Smooth muscle cell of the umbilical artery (primary cell): Measurements from ENCODE around the gene CELSR3. TPM values are rescaled to one million over a fixed set of nuclear protein-coding genes. Genes with fewer than 3 reads are reported as not detected.

Experiments used
- total RNA-seq: library from RNA; depleted of rRNA; stranded (reverse); fragments of >200 nt; gene quantifications from 2 replicates; pipeline ENCODE4 v1.2.3, GENCODE V29; 2014

Gene CELSR3
- 0.89 and 3.1 TPM in 2 replicates for total RNA-seq

GRCh38 chr3:48662753-48663488, at the start of gene CELSR3:
TSS of gene CELSR3 (minus strand) at chr3:48662886. CDS start at chr3:48662634, 252 bp downstream.

DNA sequence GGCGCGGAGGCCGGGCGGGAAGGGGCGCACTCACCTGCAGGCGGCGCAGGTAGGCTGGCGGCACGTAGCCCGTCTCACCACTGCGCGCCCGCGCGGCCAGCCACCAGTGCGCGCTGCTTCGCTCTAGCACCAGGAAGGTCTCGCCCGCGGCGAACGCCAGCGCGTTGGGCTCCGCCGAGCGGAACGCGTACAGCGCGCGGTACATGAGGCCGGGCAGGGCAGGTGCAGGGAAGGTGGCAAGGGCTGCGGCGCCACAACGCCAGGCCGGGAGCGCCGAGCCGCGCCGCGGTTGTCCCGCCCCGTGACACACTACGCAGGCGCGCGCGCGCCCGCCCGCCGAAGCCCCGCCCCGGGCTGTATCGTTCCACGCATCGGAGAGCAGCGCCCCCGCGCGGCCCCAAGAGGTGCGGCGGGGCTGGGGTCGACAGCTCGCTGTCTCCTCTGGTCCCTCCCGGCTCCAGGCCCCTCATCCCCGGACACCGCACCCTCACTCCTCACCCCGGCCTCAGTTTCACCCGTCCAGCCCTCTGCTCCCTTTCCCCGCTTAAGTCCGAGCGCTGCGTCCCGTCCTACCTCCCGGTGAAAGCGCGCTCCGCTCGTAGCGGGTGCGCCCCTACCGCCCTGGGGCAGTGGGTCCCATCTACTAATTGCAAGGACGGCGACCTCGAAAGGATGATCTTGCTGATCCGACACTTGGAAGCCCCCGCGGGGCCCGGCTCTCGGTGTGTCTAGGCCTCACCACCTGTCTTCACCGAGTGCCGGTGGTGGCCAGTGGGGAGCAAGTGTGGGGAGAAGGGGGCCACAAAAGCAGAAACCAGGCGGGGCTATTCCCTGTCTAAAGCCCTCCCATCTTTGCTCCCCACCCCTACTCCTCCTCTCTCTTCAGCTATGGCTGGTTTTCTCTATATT, 23.2 kb upstream of the CELSR3 start, which contains the start of gene NCKIPSD:
TSS of gene NCKIPSD (minus strand) at position 313 of the 909 bp plus-strand sequence. CDS start at position 205, 108 bp downstream.

DNA sequence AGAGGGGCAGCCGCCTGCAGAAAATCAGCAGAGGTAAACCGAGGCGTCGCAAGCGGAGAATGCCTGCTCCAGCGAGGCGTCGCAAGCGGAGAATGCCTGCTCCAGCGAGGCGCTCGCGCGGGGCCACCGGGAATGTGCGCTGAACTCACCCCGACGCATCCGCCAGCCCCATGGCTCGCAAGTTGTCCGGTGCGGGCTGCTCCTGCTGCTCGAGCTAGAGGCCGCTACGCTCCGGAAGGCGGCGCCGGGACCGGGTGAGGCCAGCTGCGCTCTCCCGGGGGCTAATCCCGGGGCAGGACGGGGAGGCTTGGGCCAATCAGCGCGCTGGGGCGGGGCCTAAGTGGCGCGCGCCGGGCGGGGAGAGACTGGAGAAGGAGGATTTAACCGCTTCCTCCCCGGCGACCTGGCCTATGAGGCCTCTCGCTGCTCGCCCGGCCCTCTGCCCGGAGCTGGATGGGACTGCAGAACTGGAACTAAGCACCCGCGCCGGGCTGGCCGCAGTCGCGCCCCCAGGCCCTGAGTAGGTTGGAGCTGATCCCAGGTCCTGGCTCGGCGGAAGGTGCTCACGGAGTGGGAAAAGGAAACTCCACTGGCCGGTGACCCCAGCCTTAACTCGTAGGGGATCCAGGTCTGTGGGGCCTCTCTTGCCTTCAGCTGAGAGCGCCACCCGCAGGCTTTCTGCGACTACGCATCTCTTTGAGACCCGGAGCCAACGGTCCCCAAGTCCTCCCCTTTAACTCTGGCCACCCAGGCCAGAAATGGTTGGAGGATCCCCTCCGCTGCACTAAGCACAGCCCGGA, 27.3 kb downstream of the CELSR3 start, which contains the start of gene SLC26A6:
TSS of gene SLC26A6 (minus strand) at position 240 of the 800 bp plus-strand sequence. CDS start at position 172, 68 bp downstream.

GRCh38 chr3:48621461-48621869, 41.2 kb downstream of the CELSR3 start, which contains the start of gene TMEM89:
TSS of gene TMEM89 (minus strand) at chr3:48621769. CDS start at chr3:48621756, 13 bp downstream.

GRCh38 chr3:48609088-48610005, 53.3 kb downstream of the CELSR3 start, which contains the start of gene UQCRC1:
TSS of gene UQCRC1 (minus strand) at chr3:48609646. CDS start at chr3:48609620, 26 bp downstream.

DNA sequence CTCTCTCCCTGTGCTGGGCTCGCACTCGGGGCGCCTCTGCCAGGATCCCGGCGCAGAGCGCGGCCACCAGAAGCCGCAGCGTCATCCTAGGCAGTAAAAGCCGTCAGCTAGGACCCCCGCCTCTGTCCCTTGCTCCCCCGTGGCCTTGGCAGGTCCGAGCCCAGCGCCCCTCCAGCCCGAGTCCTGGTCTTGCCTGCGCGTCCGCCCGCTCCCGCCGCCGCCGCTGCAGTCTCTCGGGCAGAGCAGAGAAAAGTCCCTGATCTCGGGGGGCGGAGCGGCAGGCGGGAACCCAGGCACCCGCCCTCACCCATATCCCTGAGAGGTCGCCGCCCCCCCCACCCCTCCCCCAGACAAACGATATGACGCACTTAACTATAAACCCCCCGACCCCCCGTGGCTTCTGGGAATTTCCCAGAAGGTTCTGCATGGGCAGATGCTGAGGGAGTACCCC, 67.6 kb downstream of the CELSR3 start, which contains the start of gene COL7A1:
TSS of gene COL7A1 (minus strand) at position 255 of the 451 bp plus-strand sequence. CDS start at position 85, 170 bp downstream.

Other genes with a start within 250 kb of the CELSR3 start
- 33.6 and 45.5 TPM in 2 replicates for gene PLXNB1, start 232.8 kb downstream of the CELSR3 start, total RNA-seq
- gene CCDC51, start 222.8 kb downstream of the CELSR3 start, total RNA-seq, result 19.6 and 20.1 TPM in 2 replicates
- 177 and 213 TPM in 2 replicates for gene TMA7, start 222.6 kb downstream of the CELSR3 start, total RNA-seq
- 4.2 and 5.3 TPM in 2 replicates for gene ATRIP, start 216.1 kb downstream of the CELSR3 start, total RNA-seq
- 103 and 130 TPM in 2 replicates for gene SHISA5, start 158.7 kb downstream of the CELSR3 start, total RNA-seq
- gene PFKFB4, start 106.1 kb downstream of the CELSR3 start, total RNA-seq, result 44.6 and 46.0 TPM in 2 replicates
- gene UCN2, start 99.1 kb downstream of the CELSR3 start, total RNA-seq, result 2.1 and 2.3 TPM in 2 replicates
- gene COL7A1, start 67.6 kb downstream of the CELSR3 start, total RNA-seq, result 52.0 and 55.2 TPM in 2 replicates
- gene UQCRC1, start 53.2 kb downstream of the CELSR3 start, total RNA-seq, result 276 and 300 TPM in 2 replicates
- gene TMEM89, start 41.1 kb downstream of the CELSR3 start, total RNA-seq, result not detected in 2 replicates
- 19.0 and 22.9 TPM in 2 replicates for gene SLC26A6, start 27.4 kb downstream of the CELSR3 start, total RNA-seq
- 10.1 and 16.5 TPM in 2 replicates for gene NCKIPSD, start 23.0 kb upstream of the CELSR3 start, total RNA-seq
- gene IP6K2, start 54.3 kb upstream of the CELSR3 start, total RNA-seq, result 40.1 and 52.0 TPM in 2 replicates
- 35.0 and 46.6 TPM in 2 replicates for gene PRKAR2A, start 185.0 kb upstream of the CELSR3 start, total RNA-seq
- gene SLC25A20, start 236.0 kb upstream of the CELSR3 start, total RNA-seq, result 21.6 and 31.8 TPM in 2 replicates